ENCODE results near the gene SEMA5A.

The SEMA5A gene

DNA sequence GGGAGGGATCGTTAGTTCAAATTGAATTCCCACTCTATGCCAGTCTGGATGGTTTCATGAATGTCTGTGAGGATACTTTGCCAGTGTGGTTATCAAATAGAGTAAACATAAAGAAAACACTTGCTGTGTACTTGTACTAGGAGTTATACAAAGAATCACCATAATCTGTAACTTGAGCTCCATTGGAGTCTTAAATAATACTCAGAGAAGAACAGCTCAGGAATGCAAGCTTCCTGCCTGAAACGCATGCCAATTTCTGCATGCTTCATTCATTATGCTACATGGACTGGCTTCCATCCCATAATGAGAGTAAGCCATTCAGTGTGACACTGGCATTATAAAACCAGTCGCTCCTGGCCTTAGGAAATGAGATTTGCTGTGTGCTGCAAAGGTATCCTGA lies 351.4 kb downstream of the SEMA5A start:
- DNase-seq: no peak

DNA sequence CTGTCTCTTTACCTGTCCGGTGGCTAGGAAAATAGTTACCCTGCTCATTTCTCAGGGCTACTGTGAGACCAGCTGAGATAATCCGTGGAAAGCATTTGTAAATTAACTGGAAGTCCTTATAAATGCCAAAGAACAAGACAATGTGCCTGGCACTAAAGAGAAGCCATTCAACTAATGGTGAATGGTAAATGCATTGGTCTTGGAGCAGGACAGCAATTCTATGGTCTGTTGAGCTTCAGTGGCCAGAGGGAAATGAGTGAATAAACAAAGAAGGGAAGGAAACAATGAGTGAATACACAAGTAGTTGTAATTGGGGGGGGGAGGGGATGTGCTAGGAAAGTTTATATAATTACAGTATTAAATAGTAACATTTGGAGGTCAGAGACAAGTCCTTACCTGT lies 353.6 kb downstream of the SEMA5A start:
- DNase-seq: no peak

DNA sequence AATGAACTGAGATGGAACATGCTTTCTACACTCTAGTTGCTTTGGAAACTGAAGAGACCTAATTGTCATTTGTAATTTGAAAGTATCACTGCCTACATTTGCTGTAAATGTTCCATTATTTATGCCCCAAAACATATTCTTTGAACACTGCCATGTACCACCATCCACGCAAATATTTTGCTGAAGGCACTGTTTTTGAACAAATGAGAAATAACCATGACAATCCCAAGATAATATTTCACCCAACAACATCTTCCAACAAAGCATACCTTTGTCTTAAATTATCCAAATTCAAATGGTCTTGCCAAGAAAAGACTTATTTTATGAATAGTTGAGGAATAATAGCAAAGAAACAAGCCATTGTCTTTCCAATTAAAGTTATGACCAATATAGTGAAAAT lies 356.2 kb downstream of the SEMA5A start:
- no peak for DNase-seq

- no peak for DNase-seq
Measured at GRCh38 chr5:9188956-9189355, 356.9 kb downstream of the SEMA5A start.

GRCh38 chr5:9188131-9188530 lies 357.7 kb downstream of the SEMA5A start:
- no peak for DNase-seq

DNA sequence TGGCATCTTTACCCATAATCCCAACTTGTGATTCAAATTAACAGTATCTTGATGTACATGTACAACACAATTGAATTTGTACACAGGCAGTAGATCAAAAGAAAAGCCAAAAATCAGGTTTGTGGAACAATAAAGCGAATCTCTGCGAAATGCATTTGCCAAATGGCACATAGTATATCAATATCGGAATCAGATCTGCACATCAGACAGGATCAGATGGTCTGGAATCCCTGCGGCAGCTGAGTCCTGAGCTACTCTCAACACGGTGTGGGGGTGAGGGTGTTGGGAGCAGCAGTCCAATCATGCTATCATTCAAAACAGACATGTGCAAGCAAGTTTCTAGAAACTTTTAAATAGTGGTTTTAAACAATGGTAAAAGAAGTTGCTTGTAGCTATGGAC lies 358.3 kb downstream of the SEMA5A start:
- no peak for DNase-seq

DNA sequence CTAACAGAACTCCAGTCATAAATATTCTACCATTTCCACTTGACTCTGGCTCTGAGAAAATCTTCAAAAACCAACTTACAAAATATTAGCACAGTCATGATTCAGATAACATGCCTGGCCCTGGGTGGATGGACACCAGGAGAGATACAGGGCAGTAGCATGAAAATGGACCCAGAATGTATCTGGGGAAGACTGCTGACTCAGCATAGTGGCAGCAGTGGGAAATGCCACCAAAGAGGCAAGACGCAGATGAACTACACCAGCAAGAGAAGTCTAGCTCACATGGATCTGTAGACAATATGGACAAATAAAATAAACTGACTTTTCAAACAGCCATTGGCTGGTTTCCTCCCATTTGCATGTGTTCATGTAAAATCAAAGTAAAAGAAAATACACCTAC lies 359.8 kb downstream of the SEMA5A start:
- DNase-seq: no peak

DNA sequence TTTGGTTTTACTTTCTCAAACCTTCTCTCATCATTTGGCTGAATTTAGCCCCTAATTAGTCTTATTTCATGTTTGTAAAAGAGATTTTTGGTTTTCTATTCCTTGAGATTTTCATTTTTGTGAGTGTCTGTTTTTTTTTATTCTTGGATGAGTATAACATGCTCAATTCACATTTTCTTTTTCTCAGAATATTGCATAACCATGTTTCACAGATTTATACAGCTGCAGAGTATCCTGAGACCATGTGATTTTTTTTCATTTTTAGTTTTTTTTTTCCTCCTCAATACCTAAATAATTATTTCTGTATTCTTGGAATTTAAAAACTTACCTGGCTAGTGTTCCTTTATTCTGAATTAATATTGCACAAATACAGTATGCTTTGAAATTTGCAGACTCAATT lies 361.9 kb downstream of the SEMA5A start:
- no peak for DNase-seq

- no peak for DNase-seq
Measured at GRCh38 chr5:9182899-9183695, 362.8 kb downstream of the SEMA5A start.

DNA sequence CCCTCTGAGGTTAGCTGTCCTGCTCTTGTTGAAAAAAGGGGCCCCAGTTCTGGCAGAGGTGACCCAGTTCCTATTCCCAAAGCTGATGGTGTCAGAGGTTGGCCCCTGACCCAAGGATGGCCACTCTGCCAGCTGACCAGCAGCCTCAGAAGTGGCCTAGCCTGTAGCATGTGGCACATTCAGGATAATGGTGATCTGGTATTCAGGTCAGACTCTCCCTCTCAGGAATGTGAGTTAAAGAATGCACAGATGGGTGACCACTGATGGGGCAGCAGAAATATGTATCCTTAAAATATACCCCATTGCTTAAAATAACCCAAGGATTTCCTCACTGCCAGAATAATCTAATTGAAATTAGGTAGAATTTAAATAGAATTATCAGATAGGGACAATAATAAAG lies 369.2 kb downstream of the SEMA5A start:
- no peak for DNase-seq

DNA sequence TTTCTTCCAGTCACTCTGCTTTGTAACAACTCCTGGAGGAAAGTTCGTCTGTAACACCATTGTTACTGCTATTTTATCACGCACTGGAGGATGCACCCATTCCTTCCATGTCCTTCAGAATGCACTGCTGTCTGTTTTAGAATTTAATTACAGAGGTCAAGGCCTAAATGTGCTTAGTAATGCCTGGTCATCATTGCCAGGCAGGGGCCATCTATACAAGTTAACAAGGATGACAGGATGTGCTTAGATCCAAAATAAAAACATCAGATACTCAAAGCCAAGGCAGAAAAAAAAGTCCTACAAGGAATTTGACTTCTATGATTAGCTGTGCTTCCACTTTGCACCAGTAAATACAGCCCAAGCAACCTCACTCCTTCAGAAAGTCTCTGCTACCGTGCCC lies 371.4 kb downstream of the SEMA5A start:
- DNase-seq: no peak

DNA sequence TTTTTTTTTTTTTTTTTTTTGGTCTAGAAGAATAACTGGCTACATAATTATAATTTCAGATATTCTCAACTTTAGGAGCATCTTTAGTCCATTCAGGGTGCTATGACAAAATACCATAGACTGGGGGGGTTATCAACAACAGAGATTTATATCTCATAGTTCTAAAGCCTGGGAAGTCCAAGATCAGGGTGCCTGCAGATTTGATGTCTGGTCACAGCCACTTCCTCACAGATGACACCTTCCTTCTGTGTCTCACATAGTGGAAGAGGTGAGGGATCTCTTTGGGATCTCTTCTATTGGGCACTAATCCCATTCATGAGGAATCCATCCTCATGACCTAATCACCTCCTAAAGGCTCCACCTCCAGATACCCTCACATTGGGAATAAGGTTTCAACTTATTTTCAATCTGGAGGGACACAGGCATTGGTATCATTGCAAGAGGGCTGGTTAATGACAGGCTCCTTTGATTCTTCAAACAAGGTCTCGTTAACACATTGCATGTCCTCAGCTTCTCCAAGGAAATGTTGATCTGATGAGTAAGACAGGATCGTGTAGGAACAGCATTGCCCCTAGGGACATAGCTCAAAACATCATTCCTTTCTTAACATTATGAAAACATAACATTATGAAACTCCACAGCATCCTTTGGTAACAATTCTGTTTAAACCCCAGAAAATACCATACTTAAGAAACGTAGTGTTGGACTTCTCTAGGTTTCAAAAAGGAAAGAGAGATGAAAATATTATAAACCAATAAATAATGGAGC lies 372.4 kb downstream of the SEMA5A start:
- no peak for DNase-seq

DNA sequence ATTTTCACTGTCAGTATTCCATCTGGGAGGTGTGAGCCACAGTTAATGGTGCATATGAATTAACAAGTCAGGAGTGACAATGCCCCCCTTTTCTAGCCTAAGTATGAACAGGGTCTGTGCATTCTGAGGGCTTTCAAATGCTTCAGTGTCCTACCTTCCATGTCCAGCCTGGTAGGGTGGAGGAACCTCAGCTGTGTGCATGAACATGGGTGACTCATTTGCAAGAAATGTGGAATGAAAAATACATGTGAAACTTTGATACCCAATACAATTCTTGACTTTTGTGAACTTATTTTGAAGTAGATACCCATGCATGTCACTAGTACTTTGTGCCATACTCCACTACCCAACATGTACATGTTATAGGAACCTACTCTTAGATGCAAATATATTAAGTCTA lies 375.8 kb downstream of the SEMA5A start:
- DNase-seq: no peak

DNA sequence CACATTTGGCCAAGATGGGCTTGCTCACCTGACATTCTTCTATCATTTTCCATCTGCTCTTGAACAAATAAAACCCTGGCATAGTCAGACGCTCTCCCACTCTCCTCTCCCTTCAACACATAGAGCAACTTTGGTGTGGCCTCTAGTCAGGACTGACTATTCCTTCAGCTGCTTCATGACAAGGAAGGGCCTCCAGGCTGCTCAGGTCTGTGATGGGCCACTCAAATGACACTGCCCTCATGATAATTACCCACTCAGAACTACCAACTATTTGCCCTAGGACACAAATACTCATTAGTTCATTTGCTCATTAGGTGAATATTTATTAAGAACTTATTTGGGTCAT lies 376.3 kb downstream of the SEMA5A start:
- no peak for DNase-seq

DNA sequence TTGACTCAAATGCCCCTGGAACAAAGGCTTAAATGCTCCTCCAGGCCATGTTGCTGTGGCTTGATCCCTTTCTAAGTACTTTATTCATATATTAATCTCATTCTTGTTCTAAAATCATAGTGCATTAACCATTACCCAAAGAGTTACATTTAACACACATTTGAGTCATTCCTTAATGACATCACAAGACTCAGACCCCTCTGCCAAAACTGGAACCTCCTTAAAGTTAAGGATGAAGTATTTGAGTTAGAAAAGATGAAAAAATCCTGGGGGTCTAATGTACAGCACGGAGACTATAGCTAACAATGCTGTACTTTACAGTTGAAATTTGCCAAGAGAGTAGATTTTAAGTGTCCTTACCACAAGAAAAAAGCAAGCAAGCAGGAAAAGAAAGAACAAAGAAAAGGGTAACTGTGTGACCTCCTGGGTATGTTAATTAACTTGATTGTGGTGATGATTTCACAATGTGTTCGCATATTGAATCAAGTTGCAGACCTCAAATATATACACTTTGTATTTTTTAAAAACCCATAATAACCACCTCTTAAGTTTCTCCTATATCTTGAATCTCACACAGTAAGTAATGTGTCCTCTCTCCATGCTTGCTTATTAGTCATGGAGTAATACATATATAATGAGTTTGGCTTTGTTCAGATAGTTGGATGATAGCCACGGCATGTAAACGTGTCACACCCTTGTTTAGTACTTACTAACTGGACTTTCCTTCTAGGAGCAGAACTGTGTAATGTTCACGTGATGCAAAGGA lies 376.9 kb downstream of the SEMA5A start:
- no peak for DNase-seq

- no peak for DNase-seq
Measured at GRCh38 chr5:9166202-9167112, 379.4 kb downstream of the SEMA5A start.

DNA sequence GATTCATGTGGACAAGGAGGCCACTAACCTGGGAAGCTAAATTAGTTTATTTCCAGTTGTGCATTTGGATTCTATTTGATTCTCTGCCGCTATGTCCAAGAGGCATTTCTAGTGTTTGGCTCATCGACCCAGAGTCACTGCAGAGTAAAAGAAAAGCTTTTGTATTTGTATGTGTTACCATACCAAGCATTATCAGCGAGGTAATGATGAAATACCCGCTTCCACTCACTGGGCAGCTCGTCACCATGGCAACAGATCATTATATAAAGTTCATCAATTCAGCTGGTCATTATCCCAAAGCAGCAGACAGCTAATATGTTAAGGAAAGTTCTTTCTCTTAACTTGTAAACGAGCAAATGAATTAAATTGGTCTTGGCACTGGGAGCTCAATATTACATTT lies 380.3 kb downstream of the SEMA5A start:
- DNase-seq: no peak

GRCh38 chr5:9160747-9161146 lies 385.1 kb downstream of the SEMA5A start:
- DNase-seq: no peak

GRCh38 chr5:9157811-9158210 lies 388.1 kb downstream of the SEMA5A start:
- no peak for DNase-seq

- DNase-seq: no peak
Measured at GRCh38 chr5:9157020-9157419, 388.9 kb downstream of the SEMA5A start.

DNA sequence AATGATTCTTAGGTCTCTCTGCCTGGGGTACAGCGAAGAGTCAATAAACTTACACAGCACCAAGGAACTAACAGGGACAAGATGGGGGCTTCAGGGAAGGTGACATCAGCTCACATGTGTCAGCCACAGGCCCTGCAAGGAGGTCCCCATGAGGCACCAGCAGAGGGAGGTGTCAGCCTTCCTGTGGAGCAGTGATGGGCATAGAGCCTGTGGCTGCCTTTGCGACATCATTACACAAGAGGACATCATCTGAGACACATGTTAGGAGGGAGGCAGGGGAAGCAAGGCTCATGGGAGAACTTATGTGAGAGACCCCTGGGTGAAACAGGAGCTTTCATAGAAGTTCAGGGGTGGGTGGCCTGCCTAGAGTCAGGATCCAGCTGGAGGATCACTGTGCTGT lies 389.6 kb downstream of the SEMA5A start:
- DNase-seq: no peak

DNA sequence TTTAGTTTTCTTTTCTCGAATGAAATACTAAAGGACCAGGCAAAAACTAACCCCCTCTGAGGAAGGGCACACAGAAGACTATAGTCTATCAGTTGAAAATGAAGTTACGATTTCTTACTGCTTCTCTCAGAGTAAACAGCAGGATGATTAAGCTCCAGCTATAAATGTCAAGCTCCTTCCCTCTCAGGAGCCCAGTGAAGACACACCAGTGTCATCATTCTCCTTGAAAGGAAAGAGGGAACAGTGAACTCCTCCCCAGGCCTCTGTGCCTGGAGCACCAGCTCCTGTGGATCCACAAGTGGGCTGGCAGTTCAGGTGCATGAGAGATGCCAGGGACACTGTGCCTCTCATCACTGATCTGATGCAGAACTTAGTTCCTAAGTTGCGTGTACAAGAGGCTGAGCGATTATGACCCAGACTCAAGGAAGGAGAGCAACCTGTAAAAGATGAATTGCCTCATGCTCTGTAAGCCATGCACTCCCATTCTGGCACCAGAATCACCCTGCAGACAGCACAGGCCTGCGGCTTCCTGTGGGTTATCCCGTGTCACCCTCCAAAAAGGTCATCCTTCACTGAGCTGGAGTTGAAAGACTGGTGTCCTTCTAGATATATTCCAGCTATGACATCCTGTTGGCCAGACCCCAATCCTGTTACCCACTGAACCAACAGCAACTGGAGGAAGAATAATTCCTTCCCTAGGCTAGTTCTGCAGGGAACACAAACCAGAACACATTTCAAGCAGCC lies 394.0 kb downstream of the SEMA5A start:
- DNase-seq: no peak

Data from bone marrow (tissue), 2 donors.